HCT116 (cell line): ENCODE measurements around the gene AGAP1. TPM values are rescaled to one million over a fixed set of nuclear protein-coding genes. Genes with fewer than 3 reads are reported as not detected.

ENCODE experiments used
- ATAC-seq: fragments of 200-7000 bp; cut with Tn5 transposase; 2 replicates; pipeline ENCODE4 v1.9.1; 2020; ENCODE audit warnings: mild to moderate bottlenecking, moderate library complexity
- BruUV-seq: library from RNA; stranded (reverse); fragments of 400-500 nt; replicated peaks from 2 replicates; lab custom pipeline; 2021; lab: Mats Ljungman, UMichigan
- CTCF ChIA-PET: fragments of 300-600 bp; sonication (Branson Sonifier 250); formaldehyde crosslinking; loops from one replicate; lab custom pipeline; 2021; ENCODE audit warnings: antibody characterized with exemption; lab: Charles Lee
- POLR2A ChIA-PET: fragments of 300-600, 350-600 bp; sonication (Branson Sonifier 250); formaldehyde crosslinking; loops from one replicate; lab custom pipeline; 2021; ENCODE audit warnings: antibody characterized with exemption; lab: Charles Lee
- RAD21 ChIA-PET, 2 experiments: fragments of 300-600 bp; sonication (Branson Sonifier 250); formaldehyde crosslinking; loops; one replicate each; lab custom pipeline; 2023; ENCODE audit warnings: low total read pairs in 2 of 2; ENCODE audit not compliant: uncharacterized antibody in 2 of 2, unreplicated experiment in 2 of 2, low non-redundant PET in 1 of 2; lab: Charles Lee
- DNase-seq: peaks from one replicate; pipeline ENCODE4 v3.0.0-alpha.2; 2010; ENCODE audit warnings: low read depth, low spot score
- H2AFZ ChIP-seq: fragments of 200-600 bp; shearing (Covaris generic), sonication (generic); 2 replicates; pipeline ENCODE4 v1.6.1; 2017; ENCODE audit warnings: low read depth, mixed run types, mixed read lengths, antibody characterized with exemption, low read length; ENCODE audit not compliant: poor library complexity, severe bottlenecking
- H3K27ac ChIP-seq: 2 replicates; pipeline ENCODE4 v1.5.1; 2012; ENCODE audit warnings: low read depth, low read length
- H3K27me3 ChIP-seq: fragments of 200-600 bp; sonication (generic); 2 replicates; pipeline ENCODE4 v1.6.1; 2016; ENCODE audit warnings: mixed run types, low read length, mixed read lengths; ENCODE audit not compliant: insufficient read depth
- H3K36me3 ChIP-seq, 2 experiments: fragments of 200-500 bp in 1 of 2; fragments of 200-600 bp in 1 of 2; sonication (Bioruptor generic) in 1 of 2; sonication (generic) in 1 of 2; 2 replicates each; pipeline versions ENCODE4 v1.5.1 to v1.6.1; 2014 to 2016; ENCODE audit warnings: low read length in 2 of 2, inconsistent platforms in 1 of 2, mixed read lengths in 1 of 2, mixed run types in 1 of 2; ENCODE audit not compliant: insufficient read depth in 2 of 2, control insufficient read depth in 1 of 2
- H3K4me1 ChIP-seq, 2 experiments: fragments of 200-600 bp in 1 of 2; sonication (generic) in 1 of 2; 2 replicates each; pipeline versions ENCODE4 v1.5.1 to v1.6.1; 2012 to 2017; ENCODE audit warnings: low read length in 2 of 2, inconsistent platforms in 1 of 2, mild to moderate bottlenecking in 1 of 2, mixed read lengths in 1 of 2, mixed run types in 1 of 2, moderate library complexity in 1 of 2; ENCODE audit not compliant: insufficient read depth in 2 of 2, control insufficient read depth in 1 of 2
- H3K4me2 ChIP-seq: fragments of 200-600 bp; sonication (generic); 2 replicates; pipeline ENCODE4 v1.6.1; 2017; ENCODE audit warnings: mixed run types, low read length, mixed read lengths
- H3K4me3 ChIP-seq, 2 experiments: fragments of 200-600 bp in 1 of 2; sonication (generic) in 1 of 2; replicated peaks in 1 of 2; 2 replicates each; pipeline ENCODE4 v1.5.1; 2011 to 2016; ENCODE audit warnings: low read length in 2 of 2, control low read depth in 1 of 2, low read depth in 1 of 2, mild to moderate bottlenecking in 1 of 2, mixed read lengths in 1 of 2, mixed run types in 1 of 2
- H3K79me2 ChIP-seq: fragments of 200-600 bp; sonication (generic); 2 replicates; pipeline ENCODE4 v1.6.1; 2017; ENCODE audit warnings: mild to moderate bottlenecking, mixed run types, low read length, moderate library complexity, mixed read lengths; ENCODE audit not compliant: insufficient read depth
- H3K9ac ChIP-seq: fragments of 200-600 bp; sonication (generic); 2 replicates; pipeline ENCODE4 v1.6.1; 2016; ENCODE audit warnings: low read length, mixed read lengths
- H3K9me2 ChIP-seq: fragments of 200-600 bp; sonication (generic), shearing (Covaris generic); 2 replicates; pipeline ENCODE4 v1.6.1; 2017; ENCODE audit warnings: mixed run types, mild to moderate bottlenecking, moderate library complexity; ENCODE audit not compliant: insufficient read depth
- H3K9me3 ChIP-seq, 2 experiments: fragments of 200-500 bp in 1 of 2; fragments of 200-600 bp in 1 of 2; sonication (Bioruptor generic) in 1 of 2; sonication (generic) in 1 of 2; 2 replicates each; pipeline ENCODE4 v1.6.1; 2014 to 2017; ENCODE audit warnings: low read length in 2 of 2, mixed read lengths in 2 of 2, inconsistent platforms in 1 of 2, low read depth in 1 of 2, mild to moderate bottlenecking in 1 of 2, mixed run types in 1 of 2, moderate library complexity in 1 of 2; ENCODE audit not compliant: control insufficient read depth in 1 of 2, insufficient read depth in 1 of 2
- H4K20me1 ChIP-seq: fragments of 200-600 bp; sonication (generic), shearing (Covaris generic); 2 replicates; pipeline ENCODE4 v1.6.1; 2017; ENCODE audit warnings: mixed run types, mild to moderate bottlenecking, moderate library complexity; ENCODE audit not compliant: insufficient read depth
- ATF3 ChIP-seq: IDR thresholded peaks from 2 replicates; pipeline ENCODE4 v1.6.1; 2012
- CBX3 ChIP-seq: IDR thresholded peaks from 2 replicates; pipeline ENCODE4 v1.6.1; 2012; ENCODE audit warnings: low read depth
- CEBPB ChIP-seq: IDR thresholded peaks from 2 replicates; pipeline ENCODE4 v1.6.1; 2012; ENCODE audit warnings: low read depth
- EGR1 ChIP-seq: IDR thresholded peaks from 2 replicates; pipeline ENCODE4 v1.6.1; 2012; ENCODE audit warnings: low read depth
- ELF1 ChIP-seq: IDR thresholded peaks from 2 replicates; pipeline ENCODE4 v1.6.1; 2012; ENCODE audit warnings: low read depth, borderline replicate concordance
- EZH2 ChIP-seq: fragments of 200-600 bp; sonication (generic); IDR thresholded peaks from 2 replicates; pipeline ENCODE4 v1.6.1; 2017; ENCODE audit warnings: antibody characterized with exemption, mixed run types
- EZH2phosphoT487 ChIP-seq: fragments of 200-600 bp; IDR thresholded peaks from 2 replicates; pipeline ENCODE4 v1.6.1; 2018; ENCODE audit warnings: antibody characterized with exemption, borderline replicate concordance
- MAX ChIP-seq: IDR thresholded peaks from 2 replicates; pipeline ENCODE4 v1.6.1; 2012
- POLR2AphosphoS5 ChIP-seq: IDR thresholded peaks from 2 replicates; pipeline ENCODE4 v1.6.1; 2011; ENCODE audit warnings: mild to moderate bottlenecking, low read depth, low read length, moderate library complexity
- REST ChIP-seq: IDR thresholded peaks from 2 replicates; pipeline ENCODE4 v1.6.1; 2012; ENCODE audit warnings: low read depth
- SIN3A ChIP-seq: IDR thresholded peaks from 2 replicates; pipeline ENCODE4 v1.6.1; 2012; ENCODE audit warnings: low read depth
- TCF7L2 ChIP-seq: IDR thresholded peaks from 2 replicates; pipeline ENCODE4 v1.7.0; 2011; ENCODE audit warnings: borderline replicate concordance, inconsistent platforms; ENCODE audit not compliant: insufficient read depth, insufficient read length; ENCODE audit errors: extremely low read depth
- intact Hi-C: fragments of 100-400 bp; cut with micrococcal nuclease; formaldehyde crosslinking; loops from 2 replicates; pipeline ENCODE4 v1.10.0; 2022
- total RNA-seq: library from RNA; stranded (reverse); gene quantifications from one replicate; pipeline ENCODE4 v1.2.1, GENCODE V29; 2021; ENCODE audit not compliant: unreplicated experiment

AGAP1 gene
- total RNA-seq, 1 experiment from 2014 or later, result 43.8 TPM

- no peak for TF ChIP-seq REST
- TF ChIP-seq TCF7L2, result no peak
- TF ChIP-seq ELF1, result no peak
- no peak for TF ChIP-seq CEBPB
- no peak for TF ChIP-seq EGR1
- no peak for TF ChIP-seq MAX
- no peak for TF ChIP-seq EZH2phosphoT487
- TF ChIP-seq POLR2AphosphoS5, result no peak
- no peak for TF ChIP-seq CBX3
These were observed 279.5 kb downstream of the AGAP1 start (continued) for GRCh38 chr2:235773188-235773928.

- H3K4me3 ChIP-seq, result no peak overlapping the region
- POLR2A ChIA-PET, result no interaction called here
- H3K4me1 ChIP-seq, result peaks cover 0 to 5% of the 10 kb centered on the region in 2 experiments; a peak in 1 of 4 replicates
- RAD21 ChIA-PET, result no interaction called here
- no peak overlapping the region for H3K4me2 ChIP-seq
- no TSS peak for BruUV-seq
- H3K9me2 ChIP-seq, result no peaks in the 10 kb centered on the region
- H3K9ac ChIP-seq, result no peak overlapping the region
- no peaks in the 10 kb centered on the region for H3K36me3 ChIP-seq
- no peaks in the 10 kb centered on the region for H3K9me3 ChIP-seq
- DNase-seq (no peak), ATAC-seq (no peak)
- H4K20me1 ChIP-seq, result 0 out of 2 replicates have a peak, but pooled peaks cover 6% of the 10 kb centered on the region
- no peak overlapping the region for H2AFZ ChIP-seq
- H3K79me2 ChIP-seq, result no peaks in the 10 kb centered on the region
- CTCF ChIA-PET, result interaction anchor here (1.1 to 1.6 kb wide), 2 partner anchors 8 to 404 kb away, joined by 4 to 6 read pairs; no protein-coding TSS in a partner anchor
- no peak overlapping the region for H3K27ac ChIP-seq
- intact Hi-C loops, result no loop called here
- H3K27me3 ChIP-seq, result no peaks in the 10 kb centered on the region
- TF ChIP-seq REST (no peak), MAX (no peak), EZH2 (no peak), SIN3A (no peak), ATF3 (no peak), EZH2phosphoT487 (no peak), ELF1 (no peak)
- TF ChIP-seq, all 23 proteins: peak for 0
These were observed 280.5 kb downstream of the AGAP1 start for GRCh38 chr2:235774153-235774870.
